SJCRH30 (cell line): ENCODE measurements around the gene PCDH12. TPM values are rescaled to one million over a fixed set of nuclear protein-coding genes. Genes with fewer than 3 reads are reported as not detected.
A peak's percentile ranks its signal among the peaks of the same experiment; 100 is the strongest.

Source experiments
- DNase-seq, 2 experiments: peaks; one replicate each; pipeline ENCODE4 v3.0.0-alpha.2; 2015 to 2020
- H3K27ac ChIP-seq: fragments of 250-450 bp; sonication (Bioruptor Pico); 2 replicates; pipeline ENCODE4 v1.5.1; 2020; ENCODE audit warnings: mild to moderate bottlenecking, moderate library complexity
- H3K27me3 ChIP-seq: fragments of 250-450 bp; sonication (Bioruptor Pico); 2 replicates; pipeline ENCODE4 v1.5.1; 2020; ENCODE audit warnings: mild to moderate bottlenecking, moderate library complexity
- H3K36me3 ChIP-seq: fragments of 250-450 bp; sonication (Bioruptor Pico); 2 replicates; pipeline ENCODE4 v1.5.1; 2020; ENCODE audit warnings: mild to moderate bottlenecking, moderate library complexity
- H3K4me1 ChIP-seq: fragments of 250-450 bp; sonication (Bioruptor Pico); 2 replicates; pipeline ENCODE4 v1.5.1; 2020; ENCODE audit warnings: mild to moderate bottlenecking, moderate library complexity
- H3K4me3 ChIP-seq: fragments of 250-450 bp; sonication (Bioruptor Pico); 2 replicates; pipeline ENCODE4 v1.5.1; 2020; ENCODE audit warnings: mild to moderate bottlenecking, moderate library complexity
- H3K9me3 ChIP-seq: fragments of 250-450 bp; sonication (Bioruptor Pico); replicated peaks from 2 replicates; pipeline ENCODE4 v1.5.1; 2020; ENCODE audit warnings: mild to moderate bottlenecking, moderate library complexity
- total RNA-seq: library from RNA; depleted of rRNA; stranded (reverse); fragments of >200 nt; shearing (Covaris generic); gene quantifications from 2 replicates; pipeline ENCODE4 v1.2.3, GENCODE V29; 2014

Gene PCDH12
- total RNA-seq, 1 experiment from 2014 or later = 0.42 TPM

GRCh38 chr5:141915881-141916336 lies 42.1 kb downstream of the PCDH12 start:
- no peaks in the 10 kb centered on the region; the same call in 1 of the 2 replicates for H3K4me1 ChIP-seq
- DNase-seq = peak; percentile 59 to 73
- H3K27me3 ChIP-seq = peaks cover 22% of the 10 kb centered on the region

GRCh38 chr5:141914797-141915196 lies 43.2 kb downstream of the PCDH12 start:
- no peak for DNase-seq
- Histone ChIP-seq H3K4me1 (no peaks in the 10 kb centered on the region; the same call in 1 of the 2 replicates), H3K4me3 (no peak overlapping the region), H3K27me3 (peaks cover 22% of the 10 kb centered on the region), H3K27ac (no peak overlapping the region), H3K9me3 (no peaks in the 10 kb centered on the region), H3K36me3 (no peaks in the 10 kb centered on the region)

More at GRCh38 chr5:141915881-141916336, 42.1 kb downstream of the PCDH12 start:
- H3K36me3 ChIP-seq = no peaks in the 10 kb centered on the region
- no peak overlapping the region for H3K27ac ChIP-seq
- no peaks in the 10 kb centered on the region for H3K9me3 ChIP-seq
- H3K4me3 ChIP-seq = no peak overlapping the region

- Histone ChIP-seq H3K4me3 (peak overlapping the region; percentile 23), H3K9me3 (no peaks in the 10 kb centered on the region), H3K27ac (no peak overlapping the region), H3K4me1 (no peaks in the 10 kb centered on the region; the same call in 1 of the 2 replicates), H3K27me3 (peaks cover 22% of the 10 kb centered on the region), H3K36me3 (no peaks in the 10 kb centered on the region)
- peak; percentile 34 to 51 for DNase-seq
Measured at GRCh38 chr5:141914199-141914743, 43.7 kb downstream of the PCDH12 start.

- Histone ChIP-seq H3K4me3 (peak overlapping the region; percentile 23), H3K4me1 (no peaks in the 10 kb centered on the region; the same call in 1 of the 2 replicates), H3K9me3 (no peaks in the 10 kb centered on the region), H3K36me3 (no peaks in the 10 kb centered on the region), H3K27ac (no peak overlapping the region), H3K27me3 (peaks cover 22% of the 10 kb centered on the region)
- no peak for DNase-seq
Measured at GRCh38 chr5:141913560-141914198, 44.3 kb downstream of the PCDH12 start.

- no peak overlapping the region for H3K4me3 ChIP-seq
- H3K9me3 ChIP-seq = no peaks in the 10 kb centered on the region; the same call in 1 of the 2 replicates
- H3K4me1 ChIP-seq = no peaks in the 10 kb centered on the region
- no peaks in the 10 kb centered on the region for H3K36me3 ChIP-seq
- H3K27ac ChIP-seq = no peak overlapping the region
- DNase-seq = no peak
- H3K27me3 ChIP-seq = peaks cover 10% of the 10 kb centered on the region; the same call in 1 of the 2 replicates
Measured at GRCh38 chr5:141910271-141910673, 47.7 kb downstream of the PCDH12 start.

GRCh38 chr5:141909212-141909611 lies 48.8 kb downstream of the PCDH12 start:
- Histone ChIP-seq H3K36me3 (no peaks in the 10 kb centered on the region), H3K27ac (no peak overlapping the region), H3K4me3 (no peak overlapping the region), H3K9me3 (no peaks in the 10 kb centered on the region; the same call in 1 of the 2 replicates), H3K4me1 (no peaks in the 10 kb centered on the region), H3K27me3 (peaks cover 9% of the 10 kb centered on the region; the same call in 1 of the 2 replicates)
- DNase-seq = no peak

- H3K4me1 ChIP-seq = no peaks in the 10 kb centered on the region
- no peaks in the 10 kb centered on the region for H3K36me3 ChIP-seq
- H3K9me3 ChIP-seq = no peaks in the 10 kb centered on the region; the same call in 1 of the 2 replicates
- peaks cover 7% of the 10 kb centered on the region for H3K27me3 ChIP-seq
- no peak overlapping the region for H3K4me3 ChIP-seq
- no peak overlapping the region for H3K27ac ChIP-seq
- no peak for DNase-seq
Measured at GRCh38 chr5:141908796-141909195, 49.2 kb downstream of the PCDH12 start.

GRCh38 chr5:141906972-141907371 lies 51.0 kb downstream of the PCDH12 start:
- Histone ChIP-seq H3K36me3 (no peaks in the 10 kb centered on the region), H3K4me1 (no peaks in the 10 kb centered on the region), H3K9me3 (no peaks in the 10 kb centered on the region; the same call in 1 of the 2 replicates), H3K4me3 (no peak overlapping the region), H3K27ac (no peak overlapping the region), H3K27me3 (peaks cover 21% of the 10 kb centered on the region)
- DNase-seq = no peak

- no peaks in the 10 kb centered on the region; the same call in 1 of the 2 replicates for H3K9me3 ChIP-seq
- no peak overlapping the region for H3K27ac ChIP-seq
- H3K4me3 ChIP-seq = no peak overlapping the region
- no peaks in the 10 kb centered on the region for H3K4me1 ChIP-seq
- H3K36me3 ChIP-seq = no peaks in the 10 kb centered on the region
- no peak for DNase-seq
- peaks cover 24% of the 10 kb centered on the region for H3K27me3 ChIP-seq
Measured at GRCh38 chr5:141906517-141906916, 51.5 kb downstream of the PCDH12 start.

GRCh38 chr5:141904551-141904950 lies 53.5 kb downstream of the PCDH12 start:
- H3K4me1 ChIP-seq = no peaks in the 10 kb centered on the region
- DNase-seq = no peak

GRCh38 chr5:141903261-141903660 lies 54.7 kb downstream of the PCDH12 start:
- DNase-seq = no peak
- Histone ChIP-seq H3K4me3 (no peak overlapping the region), H3K27ac (no peak overlapping the region), H3K4me1 (no peaks in the 10 kb centered on the region), H3K36me3 (no peaks in the 10 kb centered on the region), H3K9me3 (no peaks in the 10 kb centered on the region; the same call in 1 of the 2 replicates), H3K27me3 (peaks cover 24% of the 10 kb centered on the region)

More at GRCh38 chr5:141904551-141904950, 53.5 kb downstream of the PCDH12 start:
- Histone ChIP-seq H3K4me3 (no peak overlapping the region), H3K27me3 (peaks cover 24% of the 10 kb centered on the region), H3K36me3 (no peaks in the 10 kb centered on the region), H3K9me3 (no peaks in the 10 kb centered on the region; the same call in 1 of the 2 replicates), H3K27ac (no peak overlapping the region)

- Histone ChIP-seq H3K36me3 (no peaks in the 10 kb centered on the region), H3K27ac (no peak overlapping the region), H3K27me3 (peaks cover 24% of the 10 kb centered on the region), H3K4me1 (no peaks in the 10 kb centered on the region), H3K9me3 (no peaks in the 10 kb centered on the region), H3K4me3 (no peak overlapping the region)
- DNase-seq = no peak
Measured at GRCh38 chr5:141902015-141902814, 55.8 kb downstream of the PCDH12 start.

- H3K4me1 ChIP-seq = no peaks in the 10 kb centered on the region
- H3K9me3 ChIP-seq = no peaks in the 10 kb centered on the region
- no peak for DNase-seq
- H3K4me3 ChIP-seq = no peak overlapping the region
- peaks cover 23% of the 10 kb centered on the region for H3K27me3 ChIP-seq
- H3K27ac ChIP-seq = no peak overlapping the region
- no peaks in the 10 kb centered on the region for H3K36me3 ChIP-seq
Measured at GRCh38 chr5:141898448-141899049, 59.5 kb downstream of the PCDH12 start.

- Histone ChIP-seq H3K4me1 (no peaks in the 10 kb centered on the region), H3K9me3 (no peaks in the 10 kb centered on the region), H3K4me3 (no peak overlapping the region), H3K36me3 (no peaks in the 10 kb centered on the region), H3K27ac (no peak overlapping the region), H3K27me3 (peaks cover 17% of the 10 kb centered on the region)
- no peak for DNase-seq
Measured at GRCh38 chr5:141897425-141897824, 60.6 kb downstream of the PCDH12 start.
